A549 (cell line): Measurements from ENCODE around the gene FCER1G. TPM values are rescaled to one million over a fixed set of nuclear protein-coding genes. Genes with fewer than 3 reads are reported as not detected.

ENCODE experiments used
- ATAC-seq, 2 experiments: fragments of 200-7000 bp in 1 of 2; fragments of >200 bp in 1 of 2; cut with Nextera tagmentation in 1 of 2; cut with Tn5 transposase in 1 of 2; 3 replicates each; pipeline versions ENCODE4 v1.8.0 to v1.9.1; 2018 to 2020; ENCODE audit warnings: mild to moderate bottlenecking in 1 of 2, moderate library complexity in 1 of 2
- CTCF ChIA-PET: fragments of 300-600 bp; sonication (Branson Sonifier 250); formaldehyde crosslinking; extraction: SDS; loops from one replicate; lab custom pipeline; 2021; ENCODE audit warnings: antibody characterized with exemption, inconsistent platforms; lab: Yijun Ruan, JAX
- POLR2A ChIA-PET: fragments of 350-600 bp; formaldehyde crosslinking; extraction: SDS; loops from one replicate; lab custom pipeline; 2021; ENCODE audit warnings: antibody characterized with exemption, inconsistent platforms; lab: Yijun Ruan, JAX
- DNase-seq, 2 experiments: peaks; one replicate each; pipeline versions ENCODE4 v3.0.0 to v3.0.0-alpha.2; 2011 to 2016; ENCODE audit warnings: low read depth in 1 of 2, low spot score in 1 of 2
- FAIRE-seq: peaks from 2 replicates; lab custom pipeline; 2011; peaks lifted over from hg19 to GRCh38; lab: Jason Lieb, UNC
- H3K27ac ChIP-seq, 2 experiments: fragments of >200 bp; sonication (Bioruptor Twin); formaldehyde crosslinking; 3 replicates each; pipeline ENCODE4 v1.5.1; 2016 to 2017
- H3K4me1 ChIP-seq: fragments of >200 bp; sonication (Bioruptor Twin); formaldehyde crosslinking; 3 replicates; pipeline ENCODE4 v1.6.1; 2016
- H3K4me2 ChIP-seq: fragments of >200 bp; sonication (Bioruptor Twin); formaldehyde crosslinking; 3 replicates; pipeline ENCODE4 v1.6.1; 2016
- H3K4me3 ChIP-seq: fragments of >200 bp; sonication (Bioruptor Twin); formaldehyde crosslinking; 3 replicates; pipeline ENCODE4 v1.5.1; 2016
- H3K9me3 ChIP-seq: fragments of >200 bp; sonication (Bioruptor Twin); formaldehyde crosslinking; 3 replicates; pipeline ENCODE4 v1.6.1; 2016
- CBX8 ChIP-seq: fragments of 200-600 bp; sonication (generic); IDR thresholded peaks from 2 replicates; pipeline ENCODE4 v1.6.1; 2016
- FOSL2 ChIP-seq, 2 experiments: fragments of 450-650 bp in 1 of 2; fragments of >200 bp in 1 of 2; sonication (Bioruptor Twin) in 1 of 2; formaldehyde crosslinking; IDR thresholded peaks; 2 replicates each; pipeline versions ENCODE4 v1.5.0 to v1.6.1; 2016 to 2020; ENCODE audit warnings: mild to moderate bottlenecking in 1 of 2, moderate library complexity in 1 of 2
- FOXS1 ChIP-seq: fragments of 250-450 bp; sonication (Bioruptor Pico); IDR thresholded peaks from 2 replicates; pipeline ENCODE4 v1.5.0; 2020; ENCODE audit warnings: mild to moderate bottlenecking, moderate library complexity
- GATA3 ChIP-seq: IDR thresholded peaks from 2 replicates; pipeline ENCODE4 v1.6.1; 2012; ENCODE audit warnings: borderline replicate concordance
- HOXB5 ChIP-seq: fragments of 250-450 bp; sonication (Bioruptor Pico); IDR thresholded peaks from 2 replicates; pipeline ENCODE4 v1.5.0; 2020; ENCODE audit warnings: mild to moderate bottlenecking, moderate library complexity
- JUN ChIP-seq, 2 experiments: fragments of >200 bp; sonication (Bioruptor Twin); formaldehyde crosslinking; IDR thresholded peaks; 2 replicates in 1 of 2; 3 replicates in 1 of 2; pipeline ENCODE4 v1.6.1; 2016 to 2017
- JUNB ChIP-seq: fragments of >200 bp; sonication (Bioruptor Twin); formaldehyde crosslinking; IDR thresholded peaks from 2 replicates; pipeline ENCODE4 v1.6.1; 2016
- MYC ChIP-seq: IDR thresholded peaks from 2 replicates; pipeline ENCODE4 v1.6.1; 2012; ENCODE audit warnings: mild to moderate bottlenecking, inconsistent platforms, low read length, improper control_type of control experiment, borderline replicate concordance
- NFE2L2 ChIP-seq: fragments of 150-350 bp; conservative IDR thresholded peaks from 2 replicates; pipeline ENCODE4 v1.6.1; 2014; ENCODE audit warnings: low read length
- NR3C1 ChIP-seq: fragments of >200 bp; sonication (Bioruptor Twin); formaldehyde crosslinking; IDR thresholded peaks from 3 replicates; pipeline ENCODE4 v1.6.1; 2017
- RCOR1 ChIP-seq: fragments of 150-350 bp; IDR thresholded peaks from 2 replicates; pipeline ENCODE4 v1.6.1; 2014; ENCODE audit warnings: antibody characterized with exemption, low read length, low read depth
- RFX5 ChIP-seq: fragments of 450-650 bp; IDR thresholded peaks from 2 replicates; pipeline ENCODE4 v1.7.1; 2014; ENCODE audit warnings: antibody characterized with exemption, mild to moderate bottlenecking, moderate library complexity
- RNF2 ChIP-seq: fragments of 200-600 bp; sonication (generic); IDR thresholded peaks from 2 replicates; pipeline ENCODE4 v1.6.1; 2016; ENCODE audit warnings: low read depth, mild to moderate bottlenecking, antibody characterized with exemption, moderate library complexity, borderline replicate concordance
- SMC3 ChIP-seq: fragments of >200 bp; sonication (Bioruptor Twin); formaldehyde crosslinking; IDR thresholded peaks from 3 replicates; pipeline ENCODE4 v1.6.1; 2018; ENCODE audit warnings: inconsistent platforms
- SREBF2 ChIP-seq: fragments of 450-650 bp; IDR thresholded peaks from 2 replicates; pipeline ENCODE4 v1.6.1; 2014; ENCODE audit warnings: mild to moderate bottlenecking, moderate library complexity
- TFCP2L1 ChIP-seq: fragments of 250-450 bp; sonication (Bioruptor Pico); IDR thresholded peaks from 2 replicates; pipeline ENCODE4 v1.5.0; 2021; ENCODE audit warnings: mild to moderate bottlenecking
- WGBS: methylation state at CpG from one replicate; pipeline ENCODE4 v1.1.6; 2017; ENCODE audit errors: missing lambda C conversion rate; 5-methylcytosine and 5-hydroxymethylcytosine counted together
- polyA plus RNA-seq, 4 experiments: library from polyadenylated mRNA; depleted of rRNA in 3 of 4; stranded (reverse); fragments of >200 nt; fragmentation: RNase III in 1 of 4; extraction: RNeasy Plus Mini Kit Qiagen cat#74134 plus additional on column Dnase treatment in 1 of 4; gene quantifications; 2 replicates in 3 of 4; 3 replicates in 1 of 4; pipeline ENCODE4 v1.2.3, GENCODE V29; 2011 to 2017
- TF ChIP-seq, protein P1 (sequence below): fragments of 450-650 bp; IDR thresholded peaks from 2 replicates; pipeline ENCODE4 v1.6.1; 2014; ENCODE audit warnings: antibody characterized with exemption
- TF ChIP-seq, protein P2 (sequence below): IDR thresholded peaks from 2 replicates; pipeline ENCODE4 v1.6.1; 2012; ENCODE audit warnings: low read depth, borderline replicate concordance
- TF ChIP-seq, protein P3 (sequence below): fragments of >200 bp; sonication (Bioruptor Twin); formaldehyde crosslinking; IDR thresholded peaks from 3 replicates; pipeline ENCODE4 v1.5.1; 2016
- TF ChIP-seq, protein P4 (sequence below): IDR thresholded peaks from 2 replicates; pipeline ENCODE4 v1.6.1; 2012
- TF ChIP-seq, protein P5 (sequence below): fragments of 150-350 bp; IDR thresholded peaks from 2 replicates; pipeline ENCODE4 v1.6.1; 2014; ENCODE audit warnings: low read depth, mild to moderate bottlenecking, low read length
- TF ChIP-seq, protein P6 (sequence below): fragments of 250-450 bp; sonication (Bioruptor Pico); IDR thresholded peaks from 2 replicates; pipeline ENCODE4 v1.5.0; 2021; ENCODE audit warnings: mild to moderate bottlenecking, moderate library complexity, borderline replicate concordance
- TF ChIP-seq, protein P7 (sequence below): fragments of >200 bp; sonication (Bioruptor Twin); formaldehyde crosslinking; IDR thresholded peaks from 3 replicates; pipeline ENCODE4 v1.6.1; 2016

FCER1G gene
- polyA plus RNA-seq, 2 of the 4 experiments (the other 2 are of a cell fraction): 0.40 TPM; not detected in 1

DNA sequence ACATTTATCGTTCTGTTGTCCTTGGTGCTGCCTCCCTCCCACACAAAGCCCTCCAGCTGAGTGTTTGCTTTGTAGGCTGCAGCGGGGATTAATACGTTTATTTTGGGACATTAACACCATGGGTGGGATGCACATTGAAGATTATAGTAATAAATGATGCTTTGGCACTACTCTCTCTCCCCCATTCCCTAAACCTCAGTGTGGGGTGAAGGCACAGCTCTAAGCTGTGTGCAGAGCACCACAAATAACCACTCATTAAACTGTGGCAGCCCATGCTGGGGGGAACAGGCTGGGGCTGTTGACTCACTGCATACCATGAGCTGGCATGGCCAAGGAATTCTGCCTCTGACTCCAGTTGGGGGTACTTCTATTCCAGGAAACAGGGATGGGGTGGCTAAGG, 51.1 kb downstream of the FCER1G start:
- no peak for FAIRE-seq
- 24% methylated on average over 3 of the region's 3 CpGs for WGBS
- Histone ChIP-seq H3K4me2 (peak overlapping the region; percentile 10; the same call in 1 of the 3 replicates), H3K4me1 (peaks cover 13% of the 10 kb centered on the region; the same call in 2 of the 3 replicates), H3K27ac (no peak overlapping the region), H3K9me3 (no peaks in the 10 kb centered on the region), H3K4me3 (no peak overlapping the region)
- peak in 1 of 2 experiments; percentile 71; a peak in 3 of 6 replicates for ATAC-seq
- CTCF ChIA-PET: interaction anchor here (0.6 to 3.4 kb wide), 5 partner anchors 25 to 110 kb away, joined by 3 to 16 read pairs (median 3); partner anchors contain the start of gene TOMM40L
- no peak for DNase-seq
- POLR2A ChIA-PET: interaction anchor here (1.0 kb wide), 1 partner anchor 48 kb away, joined by 3 read pairs; the partner anchor contains the start of gene SDHC
- no peak for TF ChIP-seq CBX8
- TF ChIP-seq NFE2L2: no peak
- no peak for TF ChIP-seq MYC
- TF ChIP-seq, protein P1, sequence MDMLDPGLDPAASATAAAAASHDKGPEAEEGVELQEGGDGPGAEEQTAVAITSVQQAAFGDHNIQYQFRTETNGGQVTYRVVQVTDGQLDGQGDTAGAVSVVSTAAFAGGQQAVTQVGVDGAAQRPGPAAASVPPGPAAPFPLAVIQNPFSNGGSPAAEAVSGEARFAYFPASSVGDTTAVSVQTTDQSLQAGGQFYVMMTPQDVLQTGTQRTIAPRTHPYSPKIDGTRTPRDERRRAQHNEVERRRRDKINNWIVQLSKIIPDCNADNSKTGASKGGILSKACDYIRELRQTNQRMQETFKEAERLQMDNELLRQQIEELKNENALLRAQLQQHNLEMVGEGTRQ: no peak
- TF ChIP-seq SMC3: no peak
- no peak for TF ChIP-seq FOXS1
- TF ChIP-seq, protein P2, sequence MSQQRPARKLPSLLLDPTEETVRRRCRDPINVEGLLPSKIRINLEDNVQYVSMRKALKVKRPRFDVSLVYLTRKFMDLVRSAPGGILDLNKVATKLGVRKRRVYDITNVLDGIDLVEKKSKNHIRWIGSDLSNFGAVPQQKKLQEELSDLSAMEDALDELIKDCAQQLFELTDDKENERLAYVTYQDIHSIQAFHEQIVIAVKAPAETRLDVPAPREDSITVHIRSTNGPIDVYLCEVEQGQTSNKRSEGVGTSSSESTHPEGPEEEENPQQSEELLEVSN: no peak
- TF ChIP-seq RFX5: no peak
- no peak for TF ChIP-seq SREBF2
- TF ChIP-seq HOXB5 (CRISPR knock-in tag): no peak
- TF ChIP-seq RCOR1: no peak
- TF ChIP-seq, protein P3, sequence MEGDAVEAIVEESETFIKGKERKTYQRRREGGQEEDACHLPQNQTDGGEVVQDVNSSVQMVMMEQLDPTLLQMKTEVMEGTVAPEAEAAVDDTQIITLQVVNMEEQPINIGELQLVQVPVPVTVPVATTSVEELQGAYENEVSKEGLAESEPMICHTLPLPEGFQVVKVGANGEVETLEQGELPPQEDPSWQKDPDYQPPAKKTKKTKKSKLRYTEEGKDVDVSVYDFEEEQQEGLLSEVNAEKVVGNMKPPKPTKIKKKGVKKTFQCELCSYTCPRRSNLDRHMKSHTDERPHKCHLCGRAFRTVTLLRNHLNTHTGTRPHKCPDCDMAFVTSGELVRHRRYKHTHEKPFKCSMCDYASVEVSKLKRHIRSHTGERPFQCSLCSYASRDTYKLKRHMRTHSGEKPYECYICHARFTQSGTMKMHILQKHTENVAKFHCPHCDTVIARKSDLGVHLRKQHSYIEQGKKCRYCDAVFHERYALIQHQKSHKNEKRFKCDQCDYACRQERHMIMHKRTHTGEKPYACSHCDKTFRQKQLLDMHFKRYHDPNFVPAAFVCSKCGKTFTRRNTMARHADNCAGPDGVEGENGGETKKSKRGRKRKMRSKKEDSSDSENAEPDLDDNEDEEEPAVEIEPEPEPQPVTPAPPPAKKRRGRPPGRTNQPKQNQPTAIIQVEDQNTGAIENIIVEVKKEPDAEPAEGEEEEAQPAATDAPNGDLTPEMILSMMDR: no peak
- TF ChIP-seq, protein P4, sequence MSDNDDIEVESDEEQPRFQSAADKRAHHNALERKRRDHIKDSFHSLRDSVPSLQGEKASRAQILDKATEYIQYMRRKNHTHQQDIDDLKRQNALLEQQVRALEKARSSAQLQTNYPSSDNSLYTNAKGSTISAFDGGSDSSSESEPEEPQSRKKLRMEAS: no peak
- TF ChIP-seq, protein P5, sequence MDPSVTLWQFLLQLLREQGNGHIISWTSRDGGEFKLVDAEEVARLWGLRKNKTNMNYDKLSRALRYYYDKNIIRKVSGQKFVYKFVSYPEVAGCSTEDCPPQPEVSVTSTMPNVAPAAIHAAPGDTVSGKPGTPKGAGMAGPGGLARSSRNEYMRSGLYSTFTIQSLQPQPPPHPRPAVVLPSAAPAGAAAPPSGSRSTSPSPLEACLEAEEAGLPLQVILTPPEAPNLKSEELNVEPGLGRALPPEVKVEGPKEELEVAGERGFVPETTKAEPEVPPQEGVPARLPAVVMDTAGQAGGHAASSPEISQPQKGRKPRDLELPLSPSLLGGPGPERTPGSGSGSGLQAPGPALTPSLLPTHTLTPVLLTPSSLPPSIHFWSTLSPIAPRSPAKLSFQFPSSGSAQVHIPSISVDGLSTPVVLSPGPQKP: no peak
- TF ChIP-seq RNF2: no peak
- TF ChIP-seq, protein P6, sequence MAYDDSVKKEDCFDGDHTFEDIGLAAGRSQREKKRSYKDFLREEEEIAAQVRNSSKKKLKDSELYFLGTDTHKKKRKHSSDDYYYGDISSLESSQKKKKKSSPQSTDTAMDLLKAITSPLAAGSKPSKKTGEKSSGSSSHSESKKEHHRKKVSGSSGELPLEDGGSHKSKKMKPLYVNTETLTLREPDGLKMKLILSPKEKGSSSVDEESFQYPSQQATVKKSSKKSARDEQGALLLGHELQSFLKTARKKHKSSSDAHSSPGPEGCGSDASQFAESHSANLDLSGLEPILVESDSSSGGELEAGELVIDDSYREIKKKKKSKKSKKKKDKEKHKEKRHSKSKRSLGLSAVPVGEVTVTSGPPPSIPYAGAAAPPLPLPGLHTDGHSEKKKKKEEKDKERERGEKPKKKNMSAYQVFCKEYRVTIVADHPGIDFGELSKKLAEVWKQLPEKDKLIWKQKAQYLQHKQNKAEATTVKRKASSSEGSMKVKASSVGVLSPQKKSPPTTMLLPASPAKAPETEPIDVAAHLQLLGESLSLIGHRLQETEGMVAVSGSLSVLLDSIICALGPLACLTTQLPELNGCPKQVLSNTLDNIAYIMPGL (CRISPR knock-in tag): no peak
- TF ChIP-seq, all 56 proteins: peak for 0

DNA sequence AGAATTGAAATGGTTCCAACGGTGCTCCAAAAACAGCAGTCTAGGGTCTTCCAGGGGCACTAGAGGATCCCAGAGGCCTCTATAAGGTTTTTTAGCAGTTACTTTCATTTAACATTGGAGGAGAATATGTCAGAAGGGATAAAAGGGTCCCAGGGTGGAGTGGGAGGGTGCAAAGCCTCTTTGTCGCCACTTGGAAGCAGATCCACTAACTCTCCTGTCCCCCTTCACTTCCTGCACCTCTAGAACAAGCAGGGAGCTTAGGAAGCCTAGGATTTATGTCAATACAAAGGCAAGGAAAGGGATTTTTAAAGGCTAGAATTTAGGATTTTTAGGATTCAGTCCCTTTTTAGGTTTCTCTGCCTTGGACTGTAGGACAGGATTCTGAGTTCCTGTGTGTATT, 51.7 kb downstream of the FCER1G start:
- TF ChIP-seq GATA3 (no peak), RCOR1 (no peak), JUN (IDR thresholded peaks at IDR 0.05) (no peak), TFCP2L1 (CRISPR knock-in tag) (no peak), FOSL2 (IDR thresholded peaks at IDR 0.05) (no peak), FOSL2 (CRISPR knock-in tag; IDR thresholded peaks at IDR 0.05) (no peak), NR3C1 (no peak), HOXB5 (CRISPR knock-in tag) (no peak), JUNB (no peak), SREBF2 (no peak)
- TF ChIP-seq, protein P7, sequence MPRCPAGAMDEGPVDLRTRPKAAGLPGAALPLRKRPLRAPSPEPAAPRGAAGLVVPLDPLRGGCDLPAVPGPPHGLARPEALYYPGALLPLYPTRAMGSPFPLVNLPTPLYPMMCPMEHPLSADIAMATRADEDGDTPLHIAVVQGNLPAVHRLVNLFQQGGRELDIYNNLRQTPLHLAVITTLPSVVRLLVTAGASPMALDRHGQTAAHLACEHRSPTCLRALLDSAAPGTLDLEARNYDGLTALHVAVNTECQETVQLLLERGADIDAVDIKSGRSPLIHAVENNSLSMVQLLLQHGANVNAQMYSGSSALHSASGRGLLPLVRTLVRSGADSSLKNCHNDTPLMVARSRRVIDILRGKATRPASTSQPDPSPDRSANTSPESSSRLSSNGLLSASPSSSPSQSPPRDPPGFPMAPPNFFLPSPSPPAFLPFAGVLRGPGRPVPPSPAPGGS: no peak
- no peak overlapping the region for H3K27ac ChIP-seq
- peaks cover 11% of the 10 kb centered on the region; the same call in 2 of the 3 replicates for H3K4me1 ChIP-seq
- H3K9me3 ChIP-seq: no peaks in the 10 kb centered on the region
- no peak overlapping the region for H3K4me3 ChIP-seq
- POLR2A ChIA-PET: interaction anchor here (1.0 kb wide), 1 partner anchor 47 kb away, joined by 3 read pairs; the partner anchor contains the start of gene SDHC
- no peak for FAIRE-seq
- peak in 1 of 2 experiments; percentile 30; a peak in 2 of 6 replicates for ATAC-seq
- WGBS: 67% methylated on average over 2 of the region's 2 CpGs
- CTCF ChIA-PET: interaction anchor here (1.2 to 3.4 kb wide), 4 partner anchors 25 to 109 kb away, joined by 3 to 16 read pairs (median 6); partner anchors contain the start of gene TOMM40L
- DNase-seq: no peak
- no peak overlapping the region for H3K4me2 ChIP-seq
